Measurements from ENCODE around the gene ZC3H11A.

The ZC3H11A gene

GRCh38 chr1:203797948-203798655 is 2.7 kb downstream of the ZC3H11A start:
- Histone ChIP-seq H3K14ac (ENCODE audit: low read length) (no peak overlapping the region), H3K4me2 (ENCODE audit: insufficient read depth, low read length, poor library complexity, severe bottlenecking) (no peak overlapping the region), H3K9ac (ENCODE audit: low read depth, low read length, poor library complexity) (no peak overlapping the region), H2BK120ac (ENCODE audit: low read depth, low read length) (no peak overlapping the region), H3K23ac (ENCODE audit: low read depth, low read length, poor library complexity) (no peak overlapping the region), H2AFZ (ENCODE audit: low read length) (no peak overlapping the region), H3K4ac (ENCODE audit: low read length) (no peak overlapping the region), H3K36me3 (replicated peaks in 1 of 2; ENCODE audit: control insufficient read depth in 2 of 2, insufficient read depth in 2 of 2, low read length in 2 of 2) (peaks cover 12 to 63% of the 10 kb centered on the region in 2 donors), H2BK12ac (ENCODE audit: low read length) (no peak overlapping the region), H3K18ac (ENCODE audit: low read length) (no peak overlapping the region), H4K91ac (ENCODE audit: low read depth, low read length, poor library complexity) (no peak overlapping the region), H3K79me1 (ENCODE audit: low read depth, low read length) (peaks cover 3% of the 10 kb centered on the region), H4K8ac (ENCODE audit: low read depth, low read length) (no peak overlapping the region), H3K9me3 (replicated peaks in 1 of 2; ENCODE audit: control insufficient read depth in 2 of 2, insufficient read depth in 1 of 2, low read depth in 1 of 2, low read length in 2 of 2) (peaks cover 9 to 42% of the 10 kb centered on the region in 2 donors), H3K4me3 (ENCODE audit: low read length in 2 of 2) (no peak overlapping the region), H3K27me3 (ENCODE audit: control insufficient read depth in 3 of 3, insufficient read depth in 3 of 3, low read depth in 1 of 3, low read length in 3 of 3) (no peaks in the 10 kb centered on the region), H2BK15ac (ENCODE audit: low read length) (no peak overlapping the region), H3K4me1 (ENCODE audit: control insufficient read depth in 2 of 2, insufficient read depth in 1 of 2, low read depth in 1 of 2, low read length in 2 of 2) (peaks cover 1 to 4% of the 10 kb centered on the region in 2 donors), H3K27ac (replicated peaks; ENCODE audit: low read length) (no peak overlapping the region), H2BK5ac (ENCODE audit: low read length) (no peak overlapping the region), H2AK5ac (ENCODE audit: low read depth, low read length) (no peak overlapping the region)
- no peak for DNase-seq (ENCODE audit: low spot score)
- no CpG with 5 or more reads among the region's 6 CpGs for WGBS, 2 donors (ENCODE audit: extremely low coverage in 2 of 2, insufficient read length in 2 of 2, insufficient replicate concordance in 1 of 2)

- Histone ChIP-seq H2AK5ac (ENCODE audit: low read depth, low read length) (no peak overlapping the region), H3K27me3 (ENCODE audit: control insufficient read depth in 3 of 3, insufficient read depth in 3 of 3, low read depth in 1 of 3, low read length in 3 of 3) (no peaks in the 10 kb centered on the region), H4K8ac (ENCODE audit: low read depth, low read length) (no peak overlapping the region), H3K4me1 (ENCODE audit: control insufficient read depth in 2 of 2, insufficient read depth in 1 of 2, low read depth in 1 of 2, low read length in 2 of 2) (peaks cover 1 to 4% of the 10 kb centered on the region in 2 donors), H2BK120ac (ENCODE audit: low read depth, low read length) (no peak overlapping the region), H3K36me3 (replicated peaks in 1 of 2; ENCODE audit: control insufficient read depth in 2 of 2, insufficient read depth in 2 of 2, low read length in 2 of 2) (peaks cover 16 to 72% of the 10 kb centered on the region in 2 donors), H3K27ac (replicated peaks; ENCODE audit: low read length) (no peak overlapping the region), H4K91ac (ENCODE audit: low read depth, low read length, poor library complexity) (no peak overlapping the region), H3K18ac (ENCODE audit: low read length) (no peak overlapping the region), H2AFZ (ENCODE audit: low read length) (no peak overlapping the region), H3K4me3 (ENCODE audit: low read length in 2 of 2) (no peak overlapping the region), H2BK12ac (ENCODE audit: low read length) (no peak overlapping the region), H3K9ac (ENCODE audit: low read depth, low read length, poor library complexity) (no peak overlapping the region), H3K23ac (ENCODE audit: low read depth, low read length, poor library complexity) (no peak overlapping the region), H2BK15ac (ENCODE audit: low read length) (no peak overlapping the region), H3K4me2 (ENCODE audit: insufficient read depth, low read length, poor library complexity, severe bottlenecking) (no peak overlapping the region), H3K4ac (ENCODE audit: low read length) (no peak overlapping the region), H3K79me1 (ENCODE audit: low read depth, low read length) (peaks cover 3% of the 10 kb centered on the region), H2BK5ac (ENCODE audit: low read length) (no peak overlapping the region), H3K9me3 (replicated peaks in 1 of 2; ENCODE audit: control insufficient read depth in 2 of 2, insufficient read depth in 1 of 2, low read depth in 1 of 2, low read length in 2 of 2) (peaks cover 9 to 49% of the 10 kb centered on the region in 2 donors), H3K14ac (ENCODE audit: low read length) (no peak overlapping the region)
- no peak for DNase-seq (ENCODE audit: low spot score)
- no CpG with 5 or more reads among the region's 4 CpGs for WGBS, 2 donors (ENCODE audit: extremely low coverage in 2 of 2, insufficient read length in 2 of 2, insufficient replicate concordance in 1 of 2)
Observed at GRCh38 chr1:203799157-203799556, 3.7 kb downstream of the ZC3H11A start.

DNA sequence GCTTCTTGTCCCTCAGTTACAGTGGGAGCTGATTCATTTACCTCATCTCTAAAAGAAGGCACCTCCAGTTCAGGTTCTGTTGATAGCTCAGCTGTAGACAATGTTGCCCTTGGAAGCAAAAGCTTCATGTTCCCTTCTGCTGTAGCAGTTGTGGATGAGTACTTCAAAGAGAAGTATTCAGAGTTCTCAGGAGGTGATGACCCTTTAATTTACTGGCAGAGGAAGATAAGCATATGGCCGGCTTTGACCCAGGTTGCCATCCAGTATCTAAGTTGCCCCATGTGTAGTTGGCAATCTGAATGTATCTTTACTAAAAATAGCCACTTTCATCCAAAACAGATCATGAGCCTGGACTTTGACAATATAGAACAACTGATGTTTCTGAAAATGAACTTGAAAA is 4.5 kb downstream of the ZC3H11A start:
- WGBS, 2 donors (ENCODE audit: extremely low coverage in 2 of 2, insufficient read length in 2 of 2, insufficient replicate concordance in 1 of 2) = no CpG with 5 or more reads among the region's 1 CpG
- H3K36me3 ChIP-seq (replicated peaks in 1 of 2; ENCODE audit: control insufficient read depth in 2 of 2, insufficient read depth in 2 of 2, low read length in 2 of 2) = peaks cover 16 to 80% of the 10 kb centered on the region in 2 donors

GRCh38 chr1:203805689-203806088 is 10.3 kb downstream of the ZC3H11A start:
- WGBS, 2 donors (ENCODE audit: extremely low coverage in 2 of 2, insufficient read length in 2 of 2, insufficient replicate concordance in 1 of 2) = no CpG with 5 or more reads among the region's 7 CpGs

More for the DNA sequence above, 4.5 kb downstream of the ZC3H11A start:
- H3K18ac ChIP-seq (ENCODE audit: low read length) = no peak overlapping the region
- H4K8ac ChIP-seq (ENCODE audit: low read depth, low read length) = no peak overlapping the region
- peaks cover 6% of the 10 kb centered on the region for H3K79me1 ChIP-seq (ENCODE audit: low read depth, low read length)
- peaks cover 9 to 49% of the 10 kb centered on the region in 2 donors for H3K9me3 ChIP-seq (replicated peaks in 1 of 2; ENCODE audit: control insufficient read depth in 2 of 2, insufficient read depth in 1 of 2, low read depth in 1 of 2, low read length in 2 of 2)
- no peak overlapping the region for H2BK15ac ChIP-seq (ENCODE audit: low read length)
- no peak overlapping the region for H3K14ac ChIP-seq (ENCODE audit: low read length)
- H2AK5ac ChIP-seq (ENCODE audit: low read depth, low read length) = no peak overlapping the region
- no peak overlapping the region for H3K23ac ChIP-seq (ENCODE audit: low read depth, low read length, poor library complexity)
- no peak for DNase-seq (ENCODE audit: low spot score)
- H3K4me2 ChIP-seq (ENCODE audit: insufficient read depth, low read length, poor library complexity, severe bottlenecking) = no peak overlapping the region
- no peak overlapping the region for H2BK120ac ChIP-seq (ENCODE audit: low read depth, low read length)
- no peak overlapping the region for H2BK12ac ChIP-seq (ENCODE audit: low read length)
- no peak overlapping the region for H3K4ac ChIP-seq (ENCODE audit: low read length)
- H3K4me3 ChIP-seq (ENCODE audit: low read length in 2 of 2) = no peak overlapping the region
- H3K27me3 ChIP-seq (ENCODE audit: control insufficient read depth in 3 of 3, insufficient read depth in 3 of 3, low read depth in 1 of 3, low read length in 3 of 3) = no peaks in the 10 kb centered on the region
- peaks cover 1 to 4% of the 10 kb centered on the region in 2 donors for H3K4me1 ChIP-seq (ENCODE audit: control insufficient read depth in 2 of 2, insufficient read depth in 1 of 2, low read depth in 1 of 2, low read length in 2 of 2)
- H3K9ac ChIP-seq (ENCODE audit: low read depth, low read length, poor library complexity) = no peak overlapping the region
- H2BK5ac ChIP-seq (ENCODE audit: low read length) = no peak overlapping the region
- H3K27ac ChIP-seq (replicated peaks; ENCODE audit: low read length) = no peak overlapping the region
- H2AFZ ChIP-seq (ENCODE audit: low read length) = no peak overlapping the region
- no peak overlapping the region for H4K91ac ChIP-seq (ENCODE audit: low read depth, low read length, poor library complexity)

More at GRCh38 chr1:203805689-203806088, 10.3 kb downstream of the ZC3H11A start:
- H2AFZ ChIP-seq (ENCODE audit: low read length) = no peak overlapping the region
- no peak overlapping the region for H2BK5ac ChIP-seq (ENCODE audit: low read length)
- peaks cover 6% of the 10 kb centered on the region for H3K79me1 ChIP-seq (ENCODE audit: low read depth, low read length)
- H3K27ac ChIP-seq (replicated peaks; ENCODE audit: low read length) = no peak overlapping the region
- H3K9me3 ChIP-seq (replicated peaks in 1 of 2; ENCODE audit: control insufficient read depth in 2 of 2, insufficient read depth in 1 of 2, low read depth in 1 of 2, low read length in 2 of 2) = peaks cover 0 to 16% of the 10 kb centered on the region in 2 donors
- no peak overlapping the region for H3K14ac ChIP-seq (ENCODE audit: low read length)
- no peak overlapping the region for H2AK5ac ChIP-seq (ENCODE audit: low read depth, low read length)
- H3K4me1 ChIP-seq (ENCODE audit: control insufficient read depth in 2 of 2, insufficient read depth in 1 of 2, low read depth in 1 of 2, low read length in 2 of 2) = no peaks in the 10 kb centered on the region
- peaks cover 8 to 90% of the 10 kb centered on the region in 2 donors for H3K36me3 ChIP-seq (replicated peaks in 1 of 2; ENCODE audit: control insufficient read depth in 2 of 2, insufficient read depth in 2 of 2, low read length in 2 of 2)
- no peak overlapping the region for H3K4ac ChIP-seq (ENCODE audit: low read length)
- no peak overlapping the region for H2BK15ac ChIP-seq (ENCODE audit: low read length)
- no peak overlapping the region for H4K8ac ChIP-seq (ENCODE audit: low read depth, low read length)
- H3K23ac ChIP-seq (ENCODE audit: low read depth, low read length, poor library complexity) = no peak overlapping the region
- no peak for DNase-seq (ENCODE audit: low spot score)
- H3K27me3 ChIP-seq (ENCODE audit: control insufficient read depth in 3 of 3, insufficient read depth in 3 of 3, low read depth in 1 of 3, low read length in 3 of 3) = no peaks in the 10 kb centered on the region
- no peak overlapping the region for H4K91ac ChIP-seq (ENCODE audit: low read depth, low read length, poor library complexity)
- H2BK12ac ChIP-seq (ENCODE audit: low read length) = no peak overlapping the region
- no peak overlapping the region for H3K4me2 ChIP-seq (ENCODE audit: insufficient read depth, low read length, poor library complexity, severe bottlenecking)
- no peak overlapping the region for H2BK120ac ChIP-seq (ENCODE audit: low read depth, low read length)
- H3K18ac ChIP-seq (ENCODE audit: low read length) = no peak overlapping the region
- H3K4me3 ChIP-seq (ENCODE audit: low read length in 2 of 2) = no peak overlapping the region
- H3K9ac ChIP-seq (ENCODE audit: low read depth, low read length, poor library complexity) = no peak overlapping the region
